OCI-LY7 (cell line): ENCODE data around the gene RIMS4. TPM values are rescaled to one million over a fixed set of nuclear protein-coding genes. Genes with fewer than 3 reads are reported as not detected.

Source experiments
- BruUV-seq: library from RNA; stranded (reverse); fragments of 400-500 nt; replicated peaks from 2 replicates; lab custom pipeline; 2021; lab: Mats Ljungman, UMichigan
- CTCF ChIA-PET: fragments of 300-600 bp; sonication (Branson Sonifier 250); formaldehyde crosslinking; loops from one replicate; lab custom pipeline; 2022; ENCODE audit warnings: antibody characterized with exemption; ENCODE audit not compliant: unreplicated experiment; lab: Charles Lee
- POLR2A ChIA-PET: fragments of 300-600 bp; sonication (Branson Sonifier 250); formaldehyde crosslinking; loops from one replicate; lab custom pipeline; 2022; ENCODE audit warnings: antibody characterized with exemption; lab: Charles Lee
- DNase-seq: peaks from one replicate; pipeline ENCODE4 v3.0.0-alpha.2; 2015; ENCODE audit warnings: low spot score
- H2AFZ ChIP-seq: fragments of 200-600 bp; sonication (generic), shearing (Covaris generic); 2 replicates; pipeline ENCODE4 v1.6.1; 2014; ENCODE audit warnings: mild to moderate bottlenecking, antibody characterized with exemption, low read length, moderate library complexity
- H3K27ac ChIP-seq: fragments of 200-600 bp; sonication (generic); 2 replicates; pipeline ENCODE4 v1.5.1; 2014; ENCODE audit warnings: mixed run types, low read depth, mild to moderate bottlenecking, moderate library complexity, low read length, inconsistent platforms; ENCODE audit not compliant: poor library complexity, severe bottlenecking
- H3K36me3 ChIP-seq: fragments of 200-600 bp; sonication (generic); 2 replicates; pipeline ENCODE4 v1.6.1; 2014; ENCODE audit warnings: mild to moderate bottlenecking, antibody characterized with exemption, low read length, moderate library complexity, mixed read lengths; ENCODE audit not compliant: insufficient read depth
- H3K4me1 ChIP-seq: fragments of 200-600 bp; sonication (generic); 2 replicates; pipeline ENCODE4 v1.5.1; 2014; ENCODE audit warnings: mild to moderate bottlenecking, low read length; ENCODE audit not compliant: insufficient read depth, poor library complexity, severe bottlenecking
- H3K4me2 ChIP-seq: fragments of 200-600 bp; sonication (generic); 2 replicates; pipeline ENCODE4 v1.6.1; 2014; ENCODE audit warnings: mild to moderate bottlenecking, low read length
- H3K4me3 ChIP-seq: fragments of 200-600 bp; sonication (generic); 2 replicates; pipeline ENCODE4 v1.5.1; 2014; ENCODE audit warnings: mild to moderate bottlenecking, low read depth, low read length; ENCODE audit not compliant: poor library complexity, severe bottlenecking
- H3K79me2 ChIP-seq: fragments of 200-600 bp; sonication (generic); 2 replicates; pipeline ENCODE4 v1.6.1; 2016; ENCODE audit warnings: low read depth, mild to moderate bottlenecking, low read length, moderate library complexity, mixed read lengths; ENCODE audit not compliant: insufficient read depth
- H3K9me2 ChIP-seq: fragments of 200-600 bp; sonication (generic); 2 replicates; pipeline ENCODE4 v1.6.1; 2016; ENCODE audit warnings: mild to moderate bottlenecking, low read length, mixed read lengths; ENCODE audit not compliant: insufficient read depth
- H3K9me3 ChIP-seq: fragments of 200-600 bp; sonication (generic); 2 replicates; pipeline ENCODE4 v1.6.1; 2014; ENCODE audit warnings: mild to moderate bottlenecking, mixed run types, low read length, mixed read lengths
- H4K20me1 ChIP-seq: fragments of 200-600 bp; sonication (generic); 2 replicates; pipeline ENCODE4 v1.6.1; 2014; ENCODE audit warnings: mild to moderate bottlenecking, antibody characterized with exemption, low read length, moderate library complexity, mixed read lengths; ENCODE audit not compliant: insufficient read depth
- CTCF ChIP-seq: fragments of 200-600 bp; sonication (generic); conservative IDR thresholded peaks from 2 replicates; pipeline ENCODE4 v1.5.1; 2014; ENCODE audit warnings: mild to moderate bottlenecking, antibody characterized with exemption, low read length, moderate library complexity, mixed read lengths
- EZH2phosphoT487 ChIP-seq: fragments of 200-600 bp; sonication (generic); IDR thresholded peaks from 2 replicates; pipeline ENCODE4 v1.6.1; 2018; ENCODE audit warnings: low read depth, borderline replicate concordance, mild to moderate bottlenecking, mixed run types, antibody characterized with exemption, low read length, moderate library complexity, mixed read lengths
- intact Hi-C: fragments of 100-400 bp; cut with micrococcal nuclease; formaldehyde crosslinking; loops from one replicate; pipeline ENCODE4 v1.10.0; 2022; ENCODE audit not compliant: unreplicated experiment
- total RNA-seq, 2 experiments: library from RNA; depleted of rRNA in 1 of 2; stranded (reverse); fragments of >200 nt in 1 of 2; shearing (Covaris generic) in 1 of 2; gene quantifications; 2 replicates each; pipeline ENCODE4 v1.2.3, GENCODE V29; 2014 to 2022

The RIMS4 gene
- total RNA-seq, 2 experiments from 2014 or later, result not detected

GRCh38 chr20:44780226-44780625, 30.1 kb downstream of the RIMS4 start:
- ChIA-PET CTCF (no interaction called here), POLR2A (no interaction called here)
- no peak for TF ChIP-seq CTCF
- TF ChIP-seq EZH2phosphoT487, result no peak

GRCh38 chr20:44776980-44777379, 33.4 kb downstream of the RIMS4 start:
- intact Hi-C loops, result no loop called here
- no peak for TF ChIP-seq CTCF
- TF ChIP-seq EZH2phosphoT487, result no peak
- BruUV-seq, result no TSS peak
- CTCF ChIA-PET, result no interaction called here
- POLR2A ChIA-PET, result interaction anchor here (0.5 to 0.6 kb wide), 2 partner anchors 29 to 114 kb away, joined by 3 to 7 read pairs; no protein-coding TSS in a partner anchor
- H3K27ac ChIP-seq, result no peak overlapping the region
- no peaks in the 10 kb centered on the region for H4K20me1 ChIP-seq
- H3K36me3 ChIP-seq, result no peaks in the 10 kb centered on the region
- no peak overlapping the region for H3K4me2 ChIP-seq
- no peaks in the 10 kb centered on the region for H3K79me2 ChIP-seq
- H3K9me2 ChIP-seq, result no peaks in the 10 kb centered on the region
- no peak overlapping the region for H2AFZ ChIP-seq
- DNase-seq, result no peak
- H3K4me1 ChIP-seq, result no peaks in the 10 kb centered on the region
- no peak overlapping the region for H3K4me3 ChIP-seq
- no peaks in the 10 kb centered on the region for H3K9me3 ChIP-seq

More at GRCh38 chr20:44780226-44780625, 30.1 kb downstream of the RIMS4 start:
- no peak overlapping the region for H3K4me3 ChIP-seq
- no peaks in the 10 kb centered on the region for H3K4me1 ChIP-seq
- no peak overlapping the region for H2AFZ ChIP-seq
- no peaks in the 10 kb centered on the region for H3K36me3 ChIP-seq
- no peaks in the 10 kb centered on the region for H3K9me3 ChIP-seq
- DNase-seq, result peak; percentile 53
- no peaks in the 10 kb centered on the region for H3K9me2 ChIP-seq
- no peak overlapping the region for H3K4me2 ChIP-seq
- H4K20me1 ChIP-seq, result no peaks in the 10 kb centered on the region; the same call in 1 of the 2 replicates
- no peak overlapping the region for H3K27ac ChIP-seq
- no TSS peak for BruUV-seq
- no peaks in the 10 kb centered on the region for H3K79me2 ChIP-seq
- intact Hi-C loops, result no loop called here

GRCh38 chr20:44773070-44773829, 37.1 kb downstream of the RIMS4 start:
- Histone ChIP-seq H3K27ac (no peak overlapping the region), H3K4me3 (no peak overlapping the region), H4K20me1 (no peaks in the 10 kb centered on the region), H3K4me2 (no peak overlapping the region), H3K9me3 (no peaks in the 10 kb centered on the region), H2AFZ (no peak overlapping the region), H3K79me2 (no peaks in the 10 kb centered on the region), H3K9me2 (no peaks in the 10 kb centered on the region), H3K36me3 (no peaks in the 10 kb centered on the region), H3K4me1 (peaks cover 30% of the 10 kb centered on the region)
- BruUV-seq, result no TSS peak
- CTCF ChIA-PET, result no interaction called here
- intact Hi-C loops, result no loop called here
- TF ChIP-seq EZH2phosphoT487 (no peak), CTCF (no peak)
- no peak for DNase-seq
- POLR2A ChIA-PET, result no interaction called here
